Suprapubic skin (tissue), 4 donors: ENCODE results near the gene CTBP2.

Source experiments
- CTCF ChIP-seq, 2 donors: fragments of 200-600 bp in 1 of 2; fragments of 450-650 bp in 1 of 2; sonication (generic) in 1 of 2; IDR thresholded peaks; one replicate each; pipeline ENCODE4 v1.5.1; 2016 to 2019; ENCODE audit warnings: antibody characterized with exemption in 2 of 2, mild to moderate bottlenecking in 1 of 2, moderate library complexity in 1 of 2
- EP300 ChIP-seq: sonication (generic); formaldehyde crosslinking; IDR thresholded peaks from one replicate; pipeline ENCODE4 v1.6.1; 2017; ENCODE audit warnings: antibody characterized with exemption
- POLR2A ChIP-seq, 2 donors: fragments of 450-650 bp; IDR thresholded peaks; one replicate each; pipeline ENCODE4 v1.6.1; 2017; ENCODE audit warnings: antibody characterized with exemption in 2 of 2, mild to moderate bottlenecking in 2 of 2, moderate library complexity in 2 of 2
- POLR2AphosphoS5 ChIP-seq, 3 donors: sonication (generic); formaldehyde crosslinking; IDR thresholded peaks; one replicate each; pipeline ENCODE4 v1.6.1; 2017; ENCODE audit warnings: antibody characterized with exemption in 3 of 3

GRCh38 chr10:125004571-125005311 is 155.6 kb downstream of the CTBP2 start:
- TF ChIP-seq CTCF (IDR thresholded peaks at IDR 0.05) (no peak), POLR2AphosphoS5 (IDR thresholded peaks at IDR 0.05) (no peak), POLR2A (IDR thresholded peaks at IDR 0.05) (no peak), EP300 (no peak)
